ENCODE measurements around the gene EXOC6B.

EXOC6B gene

GRCh38 chr2:72141881-72142451, 683.9 kb downstream of the EXOC6B start:
- no peak for DNase-seq

DNA sequence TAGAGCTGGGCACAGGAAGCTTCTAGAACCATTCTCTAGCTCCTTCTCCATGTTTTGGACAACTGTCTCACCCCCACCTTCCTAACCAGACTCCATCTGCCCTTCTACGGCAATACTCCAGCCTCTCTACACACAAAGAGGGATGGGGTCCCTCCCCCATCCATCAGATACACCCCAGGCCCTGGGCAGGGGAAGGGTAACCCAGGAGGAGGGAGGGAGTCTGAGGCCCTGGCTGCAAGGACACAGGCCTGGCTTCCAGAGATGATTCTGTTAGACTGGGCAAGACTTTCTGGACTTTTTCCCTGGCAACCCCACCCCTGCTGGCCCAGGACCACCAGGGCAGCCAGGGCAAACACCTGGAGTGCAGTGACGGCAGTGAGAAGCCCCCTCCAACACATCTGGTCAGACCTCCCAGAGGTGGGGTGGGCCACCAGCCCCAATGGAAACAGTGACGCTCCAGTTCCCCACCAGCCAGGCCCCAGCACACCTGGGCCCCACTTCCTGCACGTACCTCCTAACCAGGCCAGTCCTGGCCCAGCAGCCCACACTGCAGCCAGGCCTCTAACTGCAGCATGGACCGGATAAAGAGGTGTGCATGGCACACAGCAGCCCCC, 684.7 kb downstream of the EXOC6B start:
- DNase-seq = no peak

GRCh38 chr2:72140621-72140960, 685.2 kb downstream of the EXOC6B start:
- DNase-seq = no peak

DNA sequence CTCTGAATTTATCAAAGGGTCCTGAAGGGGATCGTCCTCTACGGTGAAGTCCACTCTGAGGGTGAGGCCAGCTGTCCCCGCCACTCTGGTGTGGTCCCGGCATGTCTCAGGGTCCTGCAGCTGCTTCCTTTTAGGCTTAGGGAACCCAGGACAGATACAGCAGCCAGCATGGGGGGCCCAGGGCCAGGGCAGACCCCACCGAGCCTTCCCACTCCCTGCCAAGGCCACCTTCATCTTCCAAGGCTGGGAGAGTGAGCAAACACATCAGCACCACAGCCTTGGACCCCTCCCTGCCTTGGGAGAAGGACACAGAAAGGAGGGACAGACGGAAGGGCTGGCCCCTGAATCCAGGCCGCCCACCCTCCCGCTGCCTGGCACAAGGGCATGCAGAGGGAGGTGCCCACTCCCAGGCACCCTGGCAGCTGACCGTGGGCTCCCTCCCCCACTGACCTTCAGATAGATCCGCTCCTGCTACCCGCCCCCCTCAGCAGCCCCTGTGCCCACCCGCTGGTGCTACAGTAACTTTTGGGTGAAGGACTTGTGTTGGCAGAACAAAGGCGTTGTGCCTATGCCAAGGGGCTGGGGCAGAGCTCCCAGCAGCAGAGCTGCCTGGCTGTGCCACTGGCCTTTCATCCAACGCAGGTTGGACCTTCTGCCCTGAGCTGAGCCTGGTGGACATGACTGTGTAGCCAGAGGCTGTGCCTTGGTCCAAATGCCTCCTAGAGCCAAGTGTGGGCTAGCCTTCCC, 685.8 kb downstream of the EXOC6B start:
- DNase-seq = no peak

- no peak for DNase-seq
Measured at GRCh38 chr2:72139471-72139873, 686.4 kb downstream of the EXOC6B start.

DNA sequence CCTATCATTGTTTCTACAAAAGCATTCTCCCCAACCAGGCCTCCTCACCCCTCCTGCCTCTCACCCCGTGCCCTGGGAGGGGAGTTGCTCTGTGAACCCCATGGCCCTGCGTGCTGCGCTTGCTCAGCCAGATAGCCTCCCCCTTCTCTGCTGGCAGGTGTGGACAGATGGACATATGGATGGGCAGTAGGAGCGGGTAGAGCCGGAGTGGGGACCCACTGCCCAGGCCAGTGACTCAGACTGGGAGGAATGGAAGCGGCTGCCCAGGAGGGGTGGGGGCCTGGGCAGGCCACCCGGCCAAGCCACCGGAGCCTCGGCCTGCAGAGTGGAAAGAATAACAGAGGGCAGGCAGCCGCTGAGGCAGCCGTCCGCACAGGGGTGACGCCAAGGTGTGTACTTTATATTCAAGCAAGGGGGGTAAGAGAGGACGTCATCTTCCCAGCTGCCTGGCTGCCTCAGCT, 686.9 kb downstream of the EXOC6B start:
- no peak for DNase-seq

DNA sequence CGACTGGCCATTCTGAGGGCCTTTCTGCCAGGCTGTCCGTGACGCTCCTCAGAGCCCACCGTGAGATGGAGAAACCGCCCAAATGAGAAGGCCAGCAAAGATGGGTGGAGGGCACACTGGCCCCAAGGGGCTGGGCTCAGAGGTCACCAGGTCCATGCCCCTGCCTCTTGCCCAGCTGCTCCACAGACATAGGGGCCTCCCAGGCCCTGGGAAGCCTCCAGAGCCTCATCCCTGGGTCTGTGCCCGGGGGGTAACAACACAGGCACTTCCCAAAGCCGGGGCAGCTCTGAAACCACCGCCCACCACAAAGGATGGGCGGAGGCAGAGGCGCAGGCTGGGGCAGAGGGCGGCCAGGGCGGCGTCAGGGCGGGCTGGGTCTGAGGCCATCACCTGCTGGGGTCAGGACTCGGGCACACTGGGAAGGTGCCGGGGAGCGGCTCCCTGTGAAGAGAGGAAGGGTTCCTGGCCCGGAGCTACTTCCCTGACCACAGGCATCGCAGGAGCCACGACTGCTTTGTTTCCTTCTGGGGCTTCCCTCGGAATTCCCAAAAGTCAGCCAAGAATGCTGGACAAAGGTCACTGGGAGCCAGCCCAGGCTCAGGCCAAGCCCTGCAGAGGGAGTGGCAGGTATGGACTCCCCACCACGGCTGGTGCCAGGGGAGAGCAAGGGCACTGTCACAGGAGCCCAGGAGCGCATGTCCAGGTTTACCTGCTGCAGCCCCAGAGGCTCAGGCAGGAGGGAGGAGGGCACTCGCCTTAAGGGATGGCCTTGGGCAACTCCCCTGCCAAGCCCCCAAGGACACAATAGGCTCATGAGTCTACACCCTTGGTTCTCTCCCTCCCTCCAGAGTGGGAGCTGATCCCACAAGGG, 687.6 kb downstream of the EXOC6B start:
- DNase-seq = no peak

DNA sequence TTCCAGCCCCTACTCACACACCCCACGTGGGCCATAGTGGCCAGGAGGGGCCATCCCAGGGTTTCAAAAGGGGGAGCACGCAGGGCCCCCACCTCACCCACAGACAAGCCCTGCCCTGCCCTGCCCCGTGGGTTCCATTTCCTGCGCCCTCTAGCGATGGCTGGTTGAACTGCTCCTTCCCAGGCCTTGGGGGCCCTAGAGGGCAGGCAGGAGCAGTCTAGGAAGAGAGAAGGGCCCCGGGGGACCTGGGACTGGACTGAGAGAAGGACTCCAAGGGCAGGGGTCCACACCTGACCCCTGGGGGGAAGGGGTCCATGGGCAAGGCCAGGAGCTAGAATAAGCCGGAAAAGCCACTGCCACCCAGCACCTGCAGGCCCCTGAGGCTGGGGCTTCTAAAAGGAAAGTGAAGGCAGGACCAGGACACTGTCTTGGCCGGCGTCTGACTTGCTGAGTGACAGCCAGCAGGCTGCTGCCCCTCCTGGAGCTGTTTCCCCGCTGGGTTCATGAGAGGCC, 688.3 kb downstream of the EXOC6B start:
- DNase-seq = no peak

- no peak for DNase-seq
Measured at GRCh38 chr2:72136933-72137497, 688.8 kb downstream of the EXOC6B start.

- no peak for DNase-seq
Measured at GRCh38 chr2:72136331-72136730, 689.5 kb downstream of the EXOC6B start.

- DNase-seq = no peak
Measured at GRCh38 chr2:72135921-72136320, 689.9 kb downstream of the EXOC6B start.

DNA sequence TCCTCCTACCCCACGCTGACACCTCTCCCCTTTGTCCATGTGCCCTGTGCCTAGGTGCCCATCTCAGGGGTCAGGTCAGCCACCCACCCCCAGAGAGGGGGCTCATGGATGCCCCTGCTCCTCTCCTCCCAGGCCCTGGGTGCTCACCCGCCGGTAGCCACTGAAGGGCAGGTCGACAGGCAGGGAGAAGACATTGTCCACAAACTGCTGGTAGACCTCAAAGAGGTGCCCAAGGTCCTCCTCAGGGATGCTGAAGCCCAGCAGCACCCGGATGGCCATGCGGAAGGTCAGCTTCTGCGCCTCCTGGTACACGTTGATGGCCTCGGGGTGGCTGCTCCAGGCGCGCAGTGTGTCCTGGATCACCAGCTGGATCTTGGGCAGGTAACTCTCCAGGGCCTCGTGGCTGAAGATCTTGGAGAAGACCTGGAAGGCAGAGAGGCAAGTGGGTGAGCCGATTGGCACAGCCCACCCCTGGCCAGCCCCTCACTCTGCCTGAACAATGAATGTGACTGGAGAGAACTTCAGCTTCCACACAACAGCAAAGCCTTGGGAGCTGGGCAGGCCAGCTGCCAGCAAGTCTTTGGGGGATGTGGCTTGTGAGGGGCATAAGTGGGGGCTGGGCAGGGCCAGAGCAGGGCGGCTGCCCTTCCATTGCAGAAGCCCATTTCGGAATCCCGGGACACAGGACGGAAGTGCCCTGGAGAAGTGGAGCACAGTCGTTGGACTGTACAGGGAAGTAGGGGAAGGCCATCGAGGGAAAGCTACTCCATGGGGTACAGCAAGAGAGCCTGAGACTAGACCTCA, 690.6 kb downstream of the EXOC6B start:
- DNase-seq = no peak

DNA sequence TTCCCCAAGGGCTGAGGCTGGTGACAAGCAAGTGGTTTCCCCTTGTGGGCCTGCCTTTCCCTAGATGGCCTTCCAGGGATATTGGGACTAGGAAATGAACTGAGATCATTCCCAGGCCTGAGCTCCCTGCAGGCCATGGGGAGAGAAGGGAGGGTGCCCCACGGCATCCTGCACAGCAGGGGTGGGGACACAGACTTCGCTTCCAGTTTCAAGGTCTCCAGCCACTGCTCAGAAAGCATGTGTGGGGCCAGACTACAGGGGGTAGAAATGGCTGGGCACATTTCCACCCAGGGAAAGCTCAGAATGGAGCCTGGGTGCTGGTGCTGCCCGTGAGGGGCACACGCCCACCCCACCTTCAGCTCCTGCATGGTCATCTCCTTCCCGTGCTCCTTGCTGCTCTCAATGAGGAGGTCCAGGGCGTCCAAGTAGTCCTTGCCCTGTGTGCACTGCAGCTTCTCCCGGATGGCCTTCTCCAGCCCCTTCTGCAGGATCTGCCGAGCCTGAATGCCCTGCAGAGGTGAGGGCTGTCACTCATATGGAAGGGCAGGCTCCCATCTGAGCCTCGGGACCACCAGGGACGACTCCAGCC, 691.3 kb downstream of the EXOC6B start:
- no peak for DNase-seq

- DNase-seq = no peak
Measured at GRCh38 chr2:72133721-72134407, 692.0 kb downstream of the EXOC6B start.

- DNase-seq = no peak
Measured at GRCh38 chr2:72132981-72133720, 692.7 kb downstream of the EXOC6B start.

- no peak for DNase-seq
Measured at GRCh38 chr2:72131916-72132841, 693.7 kb downstream of the EXOC6B start.

DNA sequence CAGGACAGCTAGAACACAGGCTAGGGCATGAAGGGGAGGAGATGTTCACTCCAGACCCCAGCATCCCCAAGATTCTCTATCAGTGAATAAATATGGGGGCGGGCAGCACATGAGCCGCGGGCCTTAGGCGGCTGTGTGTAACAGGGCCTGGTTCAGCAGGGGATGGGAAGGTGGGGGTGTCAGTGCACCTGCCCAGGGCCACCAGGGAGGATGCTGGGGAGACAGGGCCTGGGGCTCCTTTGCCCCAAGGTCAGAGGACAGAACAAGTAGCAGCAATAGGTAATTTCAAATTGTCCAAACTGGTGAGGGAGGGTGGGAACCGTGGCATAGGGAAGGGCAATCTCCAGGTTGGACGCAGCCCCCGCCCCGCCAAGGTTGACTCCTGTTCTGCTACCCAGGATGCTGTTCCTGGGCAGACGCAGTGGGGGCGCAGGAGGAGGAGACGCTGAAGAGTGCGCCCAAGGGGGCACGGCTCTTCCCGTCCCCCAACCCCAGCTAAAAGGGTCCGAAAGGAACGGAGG, 694.4 kb downstream of the EXOC6B start:
- DNase-seq = no peak

DNA sequence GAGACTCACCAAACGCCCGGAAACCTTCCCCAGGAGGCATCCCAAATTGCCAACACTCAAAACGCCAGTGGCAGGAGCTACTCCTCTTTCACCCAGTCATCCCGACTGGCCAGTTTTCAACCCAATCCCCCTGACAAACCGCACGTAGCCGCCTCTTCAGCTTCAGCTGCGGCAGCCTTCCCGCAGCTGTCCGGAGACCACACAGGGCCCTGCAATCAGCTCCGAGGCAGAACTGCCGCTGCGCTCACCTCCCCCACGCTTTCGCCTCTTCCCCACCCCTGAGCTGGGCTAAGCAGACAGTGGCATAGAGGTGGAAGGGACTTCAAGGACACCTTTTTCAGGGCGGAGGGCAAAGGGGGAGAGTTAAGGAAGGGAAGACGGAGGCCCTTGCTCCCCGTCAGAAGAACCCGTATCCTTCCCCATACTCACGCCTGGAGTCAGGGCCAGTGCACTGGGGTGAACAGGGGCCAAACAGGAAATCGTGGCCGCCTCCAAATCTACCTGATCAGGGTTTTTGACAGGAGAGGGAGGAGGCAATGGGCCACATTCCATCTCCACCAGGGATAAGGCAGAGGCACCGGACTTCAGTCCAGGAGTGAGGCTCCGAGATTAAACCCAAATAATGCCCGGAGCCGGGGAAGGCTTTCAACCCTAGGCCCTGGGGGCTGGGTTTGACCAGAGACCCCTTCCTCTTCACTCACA, 695.0 kb downstream of the EXOC6B start:
- no peak for DNase-seq

All from activated gamma-delta T cell (primary cell).